SJCRH30 (cell line): ENCODE results near the gene BMP2K. TPM values are rescaled to one million over a fixed set of nuclear protein-coding genes. Genes with fewer than 3 reads are reported as not detected.
"Not testable (repeated sequence)": the region's sequence is repeated elsewhere in the genome, so short reads cannot be mapped to it uniquely, and the experiment has no call there.

ENCODE experiments used
- DNase-seq, 2 experiments: peaks; one replicate each; pipeline ENCODE4 v3.0.0-alpha.2; 2015 to 2020
- H3K27ac ChIP-seq: fragments of 250-450 bp; sonication (Bioruptor Pico); 2 replicates; pipeline ENCODE4 v1.5.1; 2020; ENCODE audit warnings: mild to moderate bottlenecking, moderate library complexity
- H3K27me3 ChIP-seq: fragments of 250-450 bp; sonication (Bioruptor Pico); 2 replicates; pipeline ENCODE4 v1.5.1; 2020; ENCODE audit warnings: mild to moderate bottlenecking, moderate library complexity
- H3K36me3 ChIP-seq: fragments of 250-450 bp; sonication (Bioruptor Pico); 2 replicates; pipeline ENCODE4 v1.5.1; 2020; ENCODE audit warnings: mild to moderate bottlenecking, moderate library complexity
- H3K4me1 ChIP-seq: fragments of 250-450 bp; sonication (Bioruptor Pico); 2 replicates; pipeline ENCODE4 v1.5.1; 2020; ENCODE audit warnings: mild to moderate bottlenecking, moderate library complexity
- H3K4me3 ChIP-seq: fragments of 250-450 bp; sonication (Bioruptor Pico); 2 replicates; pipeline ENCODE4 v1.5.1; 2020; ENCODE audit warnings: mild to moderate bottlenecking, moderate library complexity
- H3K9me3 ChIP-seq: fragments of 250-450 bp; sonication (Bioruptor Pico); replicated peaks from 2 replicates; pipeline ENCODE4 v1.5.1; 2020; ENCODE audit warnings: mild to moderate bottlenecking, moderate library complexity
- total RNA-seq: library from RNA; depleted of rRNA; stranded (reverse); fragments of >200 nt; shearing (Covaris generic); gene quantifications from 2 replicates; pipeline ENCODE4 v1.2.3, GENCODE V29; 2014

BMP2K gene
- total RNA-seq, 1 experiment from 2014 or later, result 56.1 TPM

DNA sequence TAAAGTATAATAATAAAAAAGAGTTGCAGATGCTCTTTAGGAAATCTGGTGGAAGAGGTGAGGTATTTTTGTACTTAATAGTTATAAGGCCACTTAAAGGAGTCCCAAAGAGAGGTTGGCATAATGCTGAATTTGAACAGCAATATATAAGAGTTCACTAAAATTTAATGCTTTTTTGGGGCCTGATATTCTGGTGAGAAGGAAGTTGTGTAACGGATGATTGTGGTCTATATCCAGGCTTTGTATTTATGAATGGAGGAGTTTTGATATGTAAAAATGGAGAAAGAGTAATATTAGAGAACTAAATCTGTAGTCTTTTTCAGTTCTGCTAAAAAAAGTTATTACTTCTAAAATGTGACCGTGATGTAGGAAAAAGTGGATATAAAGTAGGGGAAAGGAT lies 20.4 kb downstream of the BMP2K start:
- Histone ChIP-seq H3K9me3 (peaks cover 5% of the 10 kb centered on the region; the same call in 1 of the 2 replicates), H3K4me3 (no peak overlapping the region), H3K27me3 (no peaks in the 10 kb centered on the region), H3K27ac (no peak overlapping the region), H3K36me3 (no peaks in the 10 kb centered on the region; the same call in 1 of the 2 replicates), H3K4me1 (peaks cover 9% of the 10 kb centered on the region; the same call in 1 of the 2 replicates)
- DNase-seq, result no peak

DNA sequence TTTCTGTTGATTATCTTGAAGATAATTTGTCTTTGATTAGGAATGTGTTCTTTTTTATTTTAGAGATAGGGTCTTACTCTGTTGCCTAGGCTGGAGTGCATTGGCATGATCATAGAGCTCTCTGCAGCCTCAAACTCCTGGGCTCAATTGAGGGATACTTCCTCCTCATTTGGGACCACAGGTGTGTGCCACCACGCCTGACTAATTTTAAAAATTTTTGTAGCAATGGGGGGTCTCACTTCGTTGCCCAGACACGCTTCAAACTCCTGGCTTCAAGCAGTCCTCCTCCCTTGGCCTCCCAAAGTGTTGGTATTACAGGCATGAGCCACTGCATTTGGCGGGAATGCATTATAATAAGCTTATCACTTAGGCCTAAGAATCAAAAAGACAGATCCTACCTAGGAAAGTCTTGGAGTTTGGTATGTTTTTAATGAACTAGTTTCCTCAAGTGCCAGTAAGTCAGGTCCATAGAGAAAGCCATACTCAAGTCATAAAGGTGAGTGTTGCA lies 21.7 kb downstream of the BMP2K start:
- no peaks in the 10 kb centered on the region; the same call in 1 of the 2 replicates for H3K36me3 ChIP-seq
- H3K4me1 ChIP-seq, result peaks cover 9% of the 10 kb centered on the region; the same call in 1 of the 2 replicates
- no peak for DNase-seq
- no peaks in the 10 kb centered on the region for H3K27me3 ChIP-seq
- H3K4me3 ChIP-seq, result no peak overlapping the region
- peaks cover 5% of the 10 kb centered on the region; the same call in 1 of the 2 replicates for H3K9me3 ChIP-seq
- no peak overlapping the region for H3K27ac ChIP-seq

DNA sequence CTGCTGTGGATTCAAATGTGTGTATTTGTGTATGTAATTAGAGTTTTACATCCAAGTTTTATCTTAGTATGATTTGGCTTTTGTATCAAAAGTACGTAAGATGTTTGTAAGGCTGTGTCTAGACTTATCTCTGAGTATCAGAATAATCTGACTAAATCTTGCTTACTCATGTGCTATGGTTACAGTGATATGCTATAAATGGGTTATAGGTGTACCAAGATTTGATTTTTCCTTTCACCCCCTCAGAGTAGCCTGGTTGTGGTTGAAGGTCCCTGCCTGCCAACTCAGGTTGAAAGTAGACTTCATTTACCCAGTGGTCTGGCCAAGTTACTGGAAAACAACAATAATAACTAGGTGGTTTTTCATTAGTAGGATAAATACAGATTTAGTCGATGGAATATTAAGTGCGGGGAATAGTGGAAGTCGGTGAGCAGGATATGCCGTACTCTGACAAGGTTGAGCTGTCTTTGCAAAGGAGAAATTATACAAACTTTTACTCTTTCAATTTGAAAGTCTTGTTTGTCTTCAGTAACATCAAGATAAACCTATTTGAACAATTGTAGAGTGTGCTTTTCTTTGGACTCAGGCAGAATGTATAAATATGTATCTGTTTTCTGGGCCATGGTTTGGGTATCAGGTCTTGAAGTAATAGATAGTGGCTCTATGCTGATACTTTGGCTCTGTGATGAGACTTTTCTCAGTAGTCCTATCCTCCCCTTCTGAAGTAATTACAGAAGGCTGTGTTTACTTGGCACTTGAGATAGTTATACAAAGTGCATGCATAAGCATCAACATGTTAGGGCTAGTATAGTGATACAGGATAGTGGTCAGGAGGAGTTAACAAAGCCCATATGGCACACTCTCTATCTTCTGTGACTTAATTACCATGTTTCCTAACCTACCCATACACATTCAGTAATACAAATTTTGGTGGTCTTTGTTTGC lies 23.7 kb downstream of the BMP2K start:
- peaks cover 9% of the 10 kb centered on the region; the same call in 1 of the 2 replicates for H3K4me1 ChIP-seq
- no peak for DNase-seq
- H3K27ac ChIP-seq, result no peak overlapping the region
- H3K4me3 ChIP-seq, result no peak overlapping the region
- peaks cover 2% of the 10 kb centered on the region; the same call in 1 of the 2 replicates for H3K36me3 ChIP-seq
- no peaks in the 10 kb centered on the region for H3K27me3 ChIP-seq
- peaks cover 4% of the 10 kb centered on the region; the same call in 1 of the 2 replicates for H3K9me3 ChIP-seq

DNA sequence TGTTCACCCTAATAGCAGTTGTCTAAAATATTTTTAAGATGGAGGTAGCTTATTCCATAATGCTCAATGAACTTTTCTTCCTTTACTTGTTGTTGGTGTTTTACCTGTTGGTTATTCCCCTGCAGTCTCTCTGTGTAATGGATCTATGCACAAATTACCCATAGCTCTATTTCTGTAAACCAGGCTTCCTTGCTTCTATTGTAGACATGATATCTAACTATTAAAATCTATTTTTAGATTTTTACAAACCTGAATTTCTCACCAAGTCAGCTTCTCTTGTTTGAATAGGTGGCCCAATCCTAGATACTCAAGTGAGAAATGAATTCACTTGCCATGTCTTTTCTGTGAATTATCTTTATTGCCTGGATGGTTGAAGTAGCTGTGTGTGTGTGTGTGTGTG lies 24.8 kb downstream of the BMP2K start:
- Histone ChIP-seq H3K27ac (no peak overlapping the region), H3K27me3 (no peaks in the 10 kb centered on the region), H3K9me3 (0 out of 2 replicates have a peak, but pooled peaks cover 2% of the 10 kb centered on the region), H3K4me3 (no peak overlapping the region), H3K4me1 (peaks cover 9% of the 10 kb centered on the region; the same call in 1 of the 2 replicates), H3K36me3 (peaks cover 2% of the 10 kb centered on the region; the same call in 1 of the 2 replicates)
- no peak for DNase-seq

DNA sequence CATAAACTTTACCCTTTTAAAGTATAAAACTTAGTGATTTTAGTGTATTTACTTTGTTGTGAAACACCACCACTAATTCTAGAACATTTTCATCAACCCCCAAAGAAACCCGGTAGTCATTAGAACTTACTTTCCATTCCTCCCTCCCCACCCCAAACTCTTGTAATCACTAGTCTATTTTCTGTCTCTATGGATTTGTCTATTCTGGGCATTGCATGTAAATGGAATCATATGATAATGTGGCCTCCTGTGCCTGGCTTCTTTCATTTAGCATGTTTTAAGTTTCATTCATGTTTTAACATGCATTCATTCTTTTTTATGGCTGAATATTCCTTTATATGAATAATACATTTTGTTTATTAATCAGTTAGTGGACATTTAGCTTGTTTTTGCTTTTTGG lies 27.8 kb downstream of the BMP2K start:
- DNase-seq, result no peak
- Histone ChIP-seq H3K4me3 (no peak overlapping the region), H3K27ac (no peak overlapping the region), H3K36me3 (peaks cover 2% of the 10 kb centered on the region; the same call in 1 of the 2 replicates), H3K4me1 (peaks cover 9% of the 10 kb centered on the region; the same call in 1 of the 2 replicates), H3K27me3 (no peaks in the 10 kb centered on the region), H3K9me3 (peaks cover 14% of the 10 kb centered on the region; the same call in 1 of the 2 replicates)

DNA sequence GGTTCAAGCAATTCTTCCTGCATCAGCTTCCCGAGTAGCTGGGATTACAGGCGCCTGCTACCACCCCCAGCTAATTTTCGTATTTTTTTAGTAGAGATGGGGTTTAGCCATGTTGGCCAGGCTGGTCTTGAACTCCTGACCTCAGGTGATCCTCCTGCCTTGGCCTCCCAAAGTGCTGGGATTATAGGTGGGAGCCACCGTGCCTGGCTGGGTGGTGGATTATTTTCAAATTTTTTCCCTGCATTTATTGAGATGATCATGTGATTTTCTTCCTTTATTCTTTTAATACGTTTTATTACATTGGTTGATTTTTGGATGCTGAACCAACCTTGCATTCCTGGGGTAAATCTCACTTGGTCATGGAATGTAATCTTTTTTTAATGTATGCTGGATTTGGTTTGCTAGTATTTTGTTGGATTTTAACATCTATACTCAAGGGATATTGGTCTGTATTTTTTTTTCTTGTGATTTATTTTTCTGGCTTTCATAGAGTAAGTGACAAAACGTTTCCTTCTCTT lies 30.9 kb downstream of the BMP2K start:
- peaks cover 14% of the 10 kb centered on the region; the same call in 1 of the 2 replicates for H3K9me3 ChIP-seq
- H3K27me3 ChIP-seq, result no peaks in the 10 kb centered on the region
- peaks cover 2% of the 10 kb centered on the region; the same call in 1 of the 2 replicates for H3K36me3 ChIP-seq
- H3K4me1 ChIP-seq, result no peaks in the 10 kb centered on the region
- no peak for DNase-seq
- no peak overlapping the region for H3K4me3 ChIP-seq
- H3K27ac ChIP-seq, result no peak overlapping the region

DNA sequence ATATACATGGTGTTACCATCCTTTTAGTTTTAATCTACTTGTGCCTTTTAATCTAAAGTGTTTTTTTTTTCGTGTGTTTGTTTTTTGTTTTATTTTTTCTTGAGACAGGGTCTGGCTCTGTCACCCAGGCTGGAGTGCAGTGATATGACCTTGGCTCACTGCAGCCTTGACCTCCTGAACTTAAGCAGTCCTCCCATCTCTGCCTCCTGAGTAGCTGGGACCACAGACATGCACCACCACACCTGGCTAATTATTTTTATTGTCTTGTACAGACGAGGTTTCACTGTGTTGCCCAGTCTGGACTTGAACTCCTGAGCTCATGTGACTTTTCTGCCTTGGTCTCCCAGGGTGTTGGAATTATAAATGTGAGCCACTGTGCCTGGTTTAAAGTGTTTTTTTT lies 33.1 kb downstream of the BMP2K start:
- Histone ChIP-seq H3K4me1 (no peaks in the 10 kb centered on the region), H3K4me3 (no peak overlapping the region), H3K9me3 (peaks cover 14% of the 10 kb centered on the region; the same call in 1 of the 2 replicates), H3K27me3 (no peaks in the 10 kb centered on the region), H3K36me3 (0 out of 2 replicates have a peak, but pooled peaks cover under 1% of the 10 kb centered on the region), H3K27ac (no peak overlapping the region)
- no peak for DNase-seq

DNA sequence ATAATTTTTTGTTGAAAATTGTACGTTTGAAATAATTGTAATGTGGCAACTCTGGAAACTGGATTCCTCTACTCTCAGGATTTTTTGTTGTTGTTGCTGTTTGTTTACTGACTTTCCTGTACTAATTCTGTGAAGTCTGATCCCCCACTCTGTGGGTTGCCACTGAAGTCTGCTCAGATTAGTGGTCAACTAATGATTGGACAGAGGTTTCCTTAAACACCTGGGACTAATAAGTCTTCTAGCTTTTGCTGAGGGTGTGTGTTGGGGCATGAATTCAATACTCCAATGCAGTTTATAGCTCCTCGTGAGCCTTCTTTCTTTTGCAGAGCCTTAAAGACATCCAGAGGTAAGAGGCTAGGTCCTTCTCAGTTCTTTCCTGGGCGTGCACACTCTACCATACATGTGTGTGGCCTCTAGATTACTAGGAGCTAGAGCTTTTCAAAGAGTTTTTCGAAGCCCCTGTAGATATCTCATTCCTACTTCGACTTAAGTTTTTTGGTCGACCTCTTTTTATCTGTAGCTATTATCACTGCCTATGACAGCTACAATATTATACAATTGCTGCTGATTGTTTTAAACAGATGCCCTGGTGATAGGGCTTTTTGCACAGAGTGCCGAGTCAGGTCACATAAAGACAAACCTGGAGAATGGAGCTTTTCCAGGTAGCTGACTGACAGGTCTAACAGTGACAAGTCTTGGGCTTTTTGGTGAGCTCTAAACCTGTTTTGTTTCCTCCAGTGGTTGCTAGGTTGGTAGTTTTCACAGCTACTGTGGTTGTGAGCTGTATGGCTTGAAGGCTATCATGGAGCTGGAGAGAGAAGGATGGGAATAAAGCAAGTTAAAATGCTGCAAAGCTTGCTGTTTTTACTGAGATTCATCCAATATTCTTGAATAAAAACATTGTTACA lies 34.0 kb downstream of the BMP2K start:
- H3K27ac ChIP-seq, result no peak overlapping the region
- no peaks in the 10 kb centered on the region for H3K4me1 ChIP-seq
- H3K36me3 ChIP-seq, result no peaks in the 10 kb centered on the region
- H3K27me3 ChIP-seq, result no peaks in the 10 kb centered on the region
- H3K9me3 ChIP-seq, result peaks cover 14% of the 10 kb centered on the region; the same call in 1 of the 2 replicates
- no peak for DNase-seq
- no peak overlapping the region for H3K4me3 ChIP-seq

DNA sequence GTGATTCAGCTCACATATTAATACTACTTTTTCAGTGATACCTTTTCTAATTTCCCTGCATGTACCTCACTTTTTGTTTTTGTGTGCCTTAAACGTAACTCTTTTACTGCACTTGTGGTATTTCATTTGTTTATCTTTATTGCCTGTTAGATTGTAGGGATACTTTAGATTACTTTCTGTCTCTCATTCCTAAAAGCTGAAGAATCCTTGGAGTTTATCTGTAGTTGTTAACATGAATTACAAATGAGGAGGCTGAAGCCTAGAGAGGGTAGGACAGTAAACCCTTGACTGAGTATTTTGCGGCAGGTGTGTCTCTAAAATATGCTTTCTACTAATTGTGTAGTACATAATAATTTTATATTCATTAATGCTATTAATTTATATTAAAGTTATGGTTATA lies 34.9 kb downstream of the BMP2K start:
- H3K4me3 ChIP-seq, result no peak overlapping the region
- H3K9me3 ChIP-seq, result peaks cover 12% of the 10 kb centered on the region; the same call in 1 of the 2 replicates
- H3K4me1 ChIP-seq, result no peaks in the 10 kb centered on the region
- H3K27me3 ChIP-seq, result no peaks in the 10 kb centered on the region
- no peak for DNase-seq
- no peaks in the 10 kb centered on the region for H3K36me3 ChIP-seq
- H3K27ac ChIP-seq, result no peak overlapping the region

DNA sequence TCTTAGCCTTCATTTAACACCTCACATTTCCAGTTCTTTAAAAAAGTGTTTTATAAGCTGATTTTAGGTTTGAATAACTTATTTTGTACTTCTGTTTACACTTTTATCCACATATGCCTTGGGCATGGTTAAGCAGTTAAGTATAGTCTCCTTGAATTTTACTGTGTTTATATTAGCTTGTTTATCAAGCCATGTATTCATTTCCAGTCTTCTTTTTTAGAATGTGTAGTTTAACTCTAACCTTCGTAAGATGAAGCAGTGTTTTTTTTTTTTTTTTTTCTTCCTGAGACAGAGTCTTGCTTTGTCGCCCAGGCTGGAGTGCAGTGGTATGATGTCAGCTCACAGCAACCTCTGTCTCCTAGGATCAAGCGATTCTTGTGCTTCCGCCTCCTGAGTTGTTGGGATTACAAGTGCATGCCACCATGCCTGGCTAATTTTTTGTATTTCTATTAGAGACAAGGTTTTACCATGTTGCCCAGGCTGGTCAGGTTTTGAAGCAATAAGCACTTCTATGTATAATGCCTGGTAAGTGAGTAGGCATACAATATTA lies 42.5 kb downstream of the BMP2K start:
- Histone ChIP-seq H3K36me3 (no peaks in the 10 kb centered on the region), H3K27me3 (no peaks in the 10 kb centered on the region), H3K9me3 (no peaks in the 10 kb centered on the region), H3K4me1 (no peaks in the 10 kb centered on the region), H3K4me3 (no peak overlapping the region), H3K27ac (no peak overlapping the region)
- no peak for DNase-seq

DNA sequence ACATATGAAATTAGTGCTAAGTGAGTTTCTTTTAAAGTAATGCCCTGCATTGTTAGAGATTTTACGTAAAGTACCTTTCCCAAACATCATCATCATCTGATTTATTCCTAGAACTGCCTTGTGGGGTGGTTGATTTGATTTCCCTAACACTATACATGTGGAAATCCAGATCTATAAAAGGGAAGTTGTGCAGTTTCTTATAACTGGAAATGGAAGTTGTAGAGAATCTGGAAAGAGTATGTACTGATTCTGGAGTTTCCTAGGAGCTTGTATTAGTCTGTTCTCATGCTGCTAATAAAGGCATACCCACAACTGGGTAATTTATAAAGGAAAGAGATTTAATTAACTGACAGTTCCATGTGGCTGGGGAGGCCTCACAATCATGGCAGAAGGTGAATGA lies 47.9 kb downstream of the BMP2K start:
- no peaks in the 10 kb centered on the region for H3K9me3 ChIP-seq
- no peak for DNase-seq
- H3K27me3 ChIP-seq, result no peaks in the 10 kb centered on the region
- no peak overlapping the region for H3K4me3 ChIP-seq
- H3K36me3 ChIP-seq, result peaks cover 25% of the 10 kb centered on the region
- H3K4me1 ChIP-seq, result no peaks in the 10 kb centered on the region
- H3K27ac ChIP-seq, result no peak overlapping the region

DNA sequence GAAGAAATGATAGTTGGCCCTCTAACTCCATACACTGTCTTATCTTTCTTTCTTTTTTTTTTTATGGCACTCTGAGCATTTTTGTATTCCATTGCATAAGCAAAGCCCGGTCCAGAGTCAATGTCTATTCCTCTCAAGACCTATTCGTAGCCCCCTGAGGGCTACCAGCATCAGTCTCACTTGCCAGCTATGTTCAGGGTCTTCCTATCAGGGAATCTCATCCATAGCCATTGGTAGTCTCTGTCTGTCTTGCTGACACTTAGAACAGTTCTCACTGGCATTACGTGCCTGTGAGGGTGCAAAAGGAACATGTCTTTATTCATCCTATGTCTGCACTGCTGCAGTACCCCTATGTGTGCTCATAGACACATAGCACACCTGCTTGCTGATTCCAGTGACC lies 51.0 kb downstream of the BMP2K start:
- H3K27ac ChIP-seq, result no peak overlapping the region
- no peak overlapping the region for H3K4me3 ChIP-seq
- no peaks in the 10 kb centered on the region for H3K27me3 ChIP-seq
- no peaks in the 10 kb centered on the region for H3K9me3 ChIP-seq
- no peak for DNase-seq
- no peaks in the 10 kb centered on the region for H3K4me1 ChIP-seq
- peaks cover 34% of the 10 kb centered on the region for H3K36me3 ChIP-seq

DNA sequence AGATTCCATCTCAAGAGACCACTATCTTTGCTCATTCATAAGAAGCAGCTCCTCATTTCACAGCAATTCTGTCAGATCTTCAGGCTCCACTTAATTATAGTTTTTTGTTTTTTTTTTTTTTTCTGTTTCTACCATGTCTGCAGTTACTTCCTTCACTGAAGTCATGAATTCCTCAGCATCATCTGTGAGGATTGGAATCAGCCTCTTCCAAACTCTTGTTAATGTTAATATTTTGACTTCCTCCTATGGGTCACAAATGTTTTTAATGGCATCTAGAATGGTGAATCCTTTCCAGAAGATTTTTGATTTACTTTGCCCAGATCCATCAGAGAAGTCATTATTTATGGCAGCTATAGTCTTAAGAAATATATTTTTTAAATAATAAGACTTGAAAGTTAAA lies 53.1 kb downstream of the BMP2K start:
- no peak overlapping the region for H3K27ac ChIP-seq
- H3K36me3 ChIP-seq, result peaks cover 36% of the 10 kb centered on the region
- H3K27me3 ChIP-seq, result no peaks in the 10 kb centered on the region
- no peaks in the 10 kb centered on the region for H3K4me1 ChIP-seq
- no peak for DNase-seq
- no peak overlapping the region for H3K4me3 ChIP-seq
- H3K9me3 ChIP-seq, result no peaks in the 10 kb centered on the region

DNA sequence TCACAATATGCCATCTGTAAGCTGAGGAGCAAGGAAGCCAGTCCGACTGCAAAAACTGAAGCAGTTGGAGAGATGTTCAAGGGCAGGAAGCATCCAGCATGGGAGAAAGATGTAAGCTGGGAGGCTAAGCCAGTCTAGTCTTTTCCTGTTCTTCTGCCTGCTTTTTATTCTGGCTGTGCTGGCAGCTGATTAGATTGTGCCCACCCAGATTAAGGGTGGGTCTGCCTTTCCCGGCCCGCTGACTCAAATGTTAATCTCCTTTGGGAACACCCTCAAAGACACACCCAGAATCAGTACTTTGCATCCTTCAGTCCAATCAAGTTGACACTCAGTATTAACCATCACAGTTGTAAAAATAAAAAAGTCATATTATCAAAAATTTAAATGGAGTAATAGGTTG lies 63.5 kb downstream of the BMP2K start:
- DNase-seq, H3K4me1 ChIP-seq, H3K4me3 ChIP-seq, H3K27me3 ChIP-seq, H3K27ac ChIP-seq, H3K9me3 ChIP-seq: not testable (repeated sequence)
- peaks cover 24% of the 10 kb centered on the region for H3K36me3 ChIP-seq
